H1 (cell line): ENCODE results near the gene JDP2.

Source experiments
- CHD1 ChIP-seq: IDR thresholded peaks from 2 replicates; pipeline ENCODE4 v1.6.1; 2012; ENCODE audit warnings: low read depth, low read length, improper control_type of control experiment
- EP300 ChIP-seq, 2 experiments: IDR thresholded peaks; 1 replicate in 1 of 2; 2 replicates in 1 of 2; pipeline ENCODE4 v1.6.1; 2011 to 2012; ENCODE audit warnings: low read depth in 2 of 2, low read length in 2 of 2, mild to moderate bottlenecking in 2 of 2, borderline replicate concordance in 1 of 2, inconsistent platforms in 1 of 2, moderate library complexity in 1 of 2
- EZH2 ChIP-seq: fragments of 200-600 bp; sonication (generic); IDR thresholded peaks from 2 replicates; pipeline ENCODE4 v1.7.1; 2012; ENCODE audit warnings: low read depth, mild to moderate bottlenecking, moderate library complexity, low read length, inconsistent platforms; ENCODE audit not compliant: severe bottlenecking
- GABPA ChIP-seq: IDR thresholded peaks from 2 replicates; pipeline ENCODE4 v1.6.1; 2011; ENCODE audit warnings: mild to moderate bottlenecking, low read length, moderate library complexity, borderline replicate concordance; ENCODE audit not compliant: insufficient read depth
- JUND ChIP-seq: IDR thresholded peaks from 2 replicates; pipeline ENCODE4 v1.6.1; 2011; ENCODE audit warnings: mild to moderate bottlenecking, improper control_type of control experiment, low read length
- POLR2A ChIP-seq, 2 experiments: IDR thresholded peaks; 1 replicate in 1 of 2; 2 replicates in 1 of 2; pipeline ENCODE4 v1.6.1; 2011; ENCODE audit warnings: low read depth in 2 of 2, low read length in 2 of 2, mild to moderate bottlenecking in 2 of 2; ENCODE audit errors: control extremely low read depth in 1 of 2
- POLR2AphosphoS5 ChIP-seq: IDR thresholded peaks from 2 replicates; pipeline ENCODE4 v1.6.1; 2011; ENCODE audit warnings: low read depth, low read length
- RFX5 ChIP-seq: IDR thresholded peaks from 2 replicates; pipeline ENCODE4 v1.6.1; 2011; ENCODE audit warnings: low read depth, low read length, improper control_type of control experiment, borderline replicate concordance
- SP1 ChIP-seq: IDR thresholded peaks from 2 replicates; pipeline ENCODE4 v1.6.1; 2011; ENCODE audit warnings: low read depth, low read length
- TAF1 ChIP-seq: IDR thresholded peaks from 2 replicates; pipeline ENCODE4 v1.6.1; 2011; ENCODE audit warnings: mild to moderate bottlenecking, low read depth, low read length
- TAF7 ChIP-seq: optimal IDR thresholded peaks from 2 replicates; pipeline ENCODE3; 2011; ENCODE audit warnings: low read depth, mild to moderate bottlenecking, inconsistent platforms, low read length, moderate library complexity, borderline replicate concordance
- YY1 ChIP-seq: IDR thresholded peaks from 2 replicates; pipeline ENCODE4 v1.6.1; 2011; ENCODE audit warnings: low read depth, mild to moderate bottlenecking, low read length
- ZNF274 ChIP-seq: IDR thresholded peaks from 2 replicates; pipeline ENCODE4 v1.7.0; 2012; ENCODE audit warnings: low read length, borderline replicate concordance; ENCODE audit errors: extremely low read depth
- TF ChIP-seq, protein P1 (sequence below), 3 experiments: IDR thresholded peaks; 1 replicate in 2 of 3; 2 replicates in 1 of 3; pipeline versions ENCODE4 v1.5.1 to v1.6.1; 2011; ENCODE audit warnings: low read length in 3 of 3, mild to moderate bottlenecking in 3 of 3, inconsistent platforms in 2 of 3, low read depth in 1 of 3, moderate library complexity in 1 of 3; ENCODE audit not compliant: insufficient read depth in 1 of 3; ENCODE audit errors: control extremely low read depth in 1 of 3

DNA sequence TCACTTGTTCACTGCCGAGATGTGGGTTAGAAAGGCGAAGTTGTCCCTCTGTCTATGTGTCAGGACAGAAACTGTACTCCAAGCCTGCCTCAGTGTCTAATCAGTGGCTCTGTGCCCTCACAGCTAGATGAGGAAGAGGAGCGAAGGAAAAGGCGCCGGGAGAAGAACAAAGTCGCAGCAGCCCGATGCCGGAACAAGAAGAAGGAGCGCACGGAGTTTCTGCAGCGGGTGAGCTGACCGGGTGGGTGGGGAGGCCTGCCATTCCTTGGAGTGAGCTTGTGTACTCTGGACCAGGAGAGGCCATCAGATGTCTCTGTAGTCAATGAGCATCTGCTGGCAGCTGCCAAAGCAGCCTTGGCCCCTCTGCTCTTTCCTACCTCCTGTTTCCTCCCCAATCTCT lies 33.5 kb downstream of the JDP2 start:
- TF ChIP-seq, protein P1, sequence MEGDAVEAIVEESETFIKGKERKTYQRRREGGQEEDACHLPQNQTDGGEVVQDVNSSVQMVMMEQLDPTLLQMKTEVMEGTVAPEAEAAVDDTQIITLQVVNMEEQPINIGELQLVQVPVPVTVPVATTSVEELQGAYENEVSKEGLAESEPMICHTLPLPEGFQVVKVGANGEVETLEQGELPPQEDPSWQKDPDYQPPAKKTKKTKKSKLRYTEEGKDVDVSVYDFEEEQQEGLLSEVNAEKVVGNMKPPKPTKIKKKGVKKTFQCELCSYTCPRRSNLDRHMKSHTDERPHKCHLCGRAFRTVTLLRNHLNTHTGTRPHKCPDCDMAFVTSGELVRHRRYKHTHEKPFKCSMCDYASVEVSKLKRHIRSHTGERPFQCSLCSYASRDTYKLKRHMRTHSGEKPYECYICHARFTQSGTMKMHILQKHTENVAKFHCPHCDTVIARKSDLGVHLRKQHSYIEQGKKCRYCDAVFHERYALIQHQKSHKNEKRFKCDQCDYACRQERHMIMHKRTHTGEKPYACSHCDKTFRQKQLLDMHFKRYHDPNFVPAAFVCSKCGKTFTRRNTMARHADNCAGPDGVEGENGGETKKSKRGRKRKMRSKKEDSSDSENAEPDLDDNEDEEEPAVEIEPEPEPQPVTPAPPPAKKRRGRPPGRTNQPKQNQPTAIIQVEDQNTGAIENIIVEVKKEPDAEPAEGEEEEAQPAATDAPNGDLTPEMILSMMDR (IDR thresholded peaks at IDR 0.05; ENCODE audit: control extremely low read depth in 1 of 3, insufficient read depth in 1 of 3, low read depth in 1 of 3, low read length in 3 of 3), result no peak
- TF ChIP-seq EZH2 (no peak), POLR2A (IDR thresholded peaks at IDR 0.05; ENCODE audit: control extremely low read depth in 1 of 2, low read depth in 2 of 2, low read length in 2 of 2) (no peak), YY1 (no peak), RFX5 (no peak), EP300 (IDR thresholded peaks at IDR 0.05; ENCODE audit: borderline replicate concordance in 1 of 2, low read depth in 2 of 2, low read length in 2 of 2) (no peak), CHD1 (no peak), POLR2AphosphoS5 (no peak), TAF1 (no peak), JUND (no peak), TAF7 (no peak), ZNF274 (no peak), SP1 (no peak), GABPA (no peak)
